Measurements from ENCODE around the gene LZIC.

The LZIC gene

GRCh38 chr1:9927259-9927658, 15.9 kb downstream of the LZIC start:
- Histone ChIP-seq H3K9me3 (ENCODE audit: insufficient read depth, low read depth, low read length) (no peaks in the 10 kb centered on the region), H3K9me2 (replicated peaks; ENCODE audit: low read depth, low read length) (no peaks in the 10 kb centered on the region), H3F3A (ENCODE audit: low read depth) (no peaks in the 10 kb centered on the region; the same call in 1 of the 2 replicates), H3K4me1 (ENCODE audit: insufficient read depth, low read length, poor library complexity, severe bottlenecking) (peaks cover 3% of the 10 kb centered on the region), H3K9ac (ENCODE audit: low read depth, low read length, poor library complexity, severe bottlenecking) (no peak overlapping the region), H3K4me2 (ENCODE audit: low read depth, low read length, poor library complexity, severe bottlenecking) (no peak overlapping the region), H3K27me3 (ENCODE audit: insufficient read depth, low read length, poor library complexity, severe bottlenecking) (no peaks in the 10 kb centered on the region), H4K20me1 (ENCODE audit: insufficient read depth, low read length, poor library complexity, severe bottlenecking) (no peaks in the 10 kb centered on the region), H3K36me3 (ENCODE audit: insufficient read depth, low read length) (peaks cover 3% of the 10 kb centered on the region; the same call in 1 of the 2 replicates), H3K79me2 (ENCODE audit: insufficient read depth, low read length) (no peaks in the 10 kb centered on the region), H2AFZ (ENCODE audit: low read length) (no peak overlapping the region), H3K4me3 (ENCODE audit: low read length, poor library complexity, severe bottlenecking) (no peak overlapping the region)
- TF ChIP-seq CTCF (conservative IDR thresholded peaks at IDR 0.05; ENCODE audit: low read length) (no peak), EZH2phosphoT487 (IDR thresholded peaks at IDR 0.05; ENCODE audit: borderline replicate concordance) (no peak)

- H3K9ac ChIP-seq (ENCODE audit: low read depth, low read length, poor library complexity, severe bottlenecking): no peak overlapping the region
- no peaks in the 10 kb centered on the region; the same call in 1 of the 2 replicates for H3F3A ChIP-seq (ENCODE audit: low read depth)
- no peaks in the 10 kb centered on the region for H3K36me3 ChIP-seq (ENCODE audit: insufficient read depth, low read length)
- no peaks in the 10 kb centered on the region for H3K27me3 ChIP-seq (ENCODE audit: insufficient read depth, low read length, poor library complexity, severe bottlenecking)
- no peaks in the 10 kb centered on the region for H3K79me2 ChIP-seq (ENCODE audit: insufficient read depth, low read length)
- H4K20me1 ChIP-seq (ENCODE audit: insufficient read depth, low read length, poor library complexity, severe bottlenecking): no peaks in the 10 kb centered on the region
- no peak overlapping the region for H2AFZ ChIP-seq (ENCODE audit: low read length)
- no peaks in the 10 kb centered on the region for H3K9me2 ChIP-seq (replicated peaks; ENCODE audit: low read depth, low read length)
- TF ChIP-seq CTCF (conservative IDR thresholded peaks at IDR 0.05; ENCODE audit: low read length) (no peak), EZH2phosphoT487 (IDR thresholded peaks at IDR 0.05; ENCODE audit: borderline replicate concordance) (no peak)
- no peak overlapping the region for H3K4me2 ChIP-seq (ENCODE audit: low read depth, low read length, poor library complexity, severe bottlenecking)
- H3K4me1 ChIP-seq (ENCODE audit: insufficient read depth, low read length, poor library complexity, severe bottlenecking): peaks cover 2% of the 10 kb centered on the region
- no peaks in the 10 kb centered on the region for H3K9me3 ChIP-seq (ENCODE audit: insufficient read depth, low read depth, low read length)
- H3K4me3 ChIP-seq (ENCODE audit: low read length, poor library complexity, severe bottlenecking): no peak overlapping the region
These were observed 20.8 kb downstream of the LZIC start for GRCh38 chr1:9922342-9922741.

GRCh38 chr1:9920606-9921005, 22.6 kb downstream of the LZIC start:
- Histone ChIP-seq H4K20me1 (ENCODE audit: insufficient read depth, low read length, poor library complexity, severe bottlenecking) (no peaks in the 10 kb centered on the region), H3K4me2 (ENCODE audit: low read depth, low read length, poor library complexity, severe bottlenecking) (no peak overlapping the region), H3K4me1 (ENCODE audit: insufficient read depth, low read length, poor library complexity, severe bottlenecking) (no peaks in the 10 kb centered on the region), H3K79me2 (ENCODE audit: insufficient read depth, low read length) (no peaks in the 10 kb centered on the region), H3F3A (ENCODE audit: low read depth) (no peaks in the 10 kb centered on the region), H2AFZ (ENCODE audit: low read length) (no peak overlapping the region), H3K4me3 (ENCODE audit: low read length, poor library complexity, severe bottlenecking) (no peak overlapping the region), H3K27me3 (ENCODE audit: insufficient read depth, low read length, poor library complexity, severe bottlenecking) (no peaks in the 10 kb centered on the region), H3K9me2 (replicated peaks; ENCODE audit: low read depth, low read length) (no peaks in the 10 kb centered on the region), H3K36me3 (ENCODE audit: insufficient read depth, low read length) (no peaks in the 10 kb centered on the region), H3K9me3 (ENCODE audit: insufficient read depth, low read depth, low read length) (no peaks in the 10 kb centered on the region), H3K9ac (ENCODE audit: low read depth, low read length, poor library complexity, severe bottlenecking) (no peak overlapping the region)
- no peak for TF ChIP-seq EZH2phosphoT487 (IDR thresholded peaks at IDR 0.05; ENCODE audit: borderline replicate concordance)
- no peak for TF ChIP-seq CTCF (conservative IDR thresholded peaks at IDR 0.05; ENCODE audit: low read length)
